Peyer's patch (tissue), 4 donors: ENCODE data around the gene PROM1.

Experiments used
- POLR2A ChIP-seq, 2 donors: fragments of 450-650 bp; IDR thresholded peaks; one replicate each; pipeline ENCODE4 v1.5.1; 2017; ENCODE audit warnings: antibody characterized with exemption in 2 of 2, mild to moderate bottlenecking in 2 of 2, moderate library complexity in 2 of 2
- TF ChIP-seq, protein P1 (sequence below), 6 experiments: fragments of 450-650 bp in 4 of 6; fragments of 200-600 bp in 2 of 6; sonication (generic) in 1 of 6; IDR thresholded peaks; one replicate each; pipeline ENCODE4 v1.5.1; 2017 to 2019; ENCODE audit warnings: antibody characterized with exemption in 6 of 6, mild to moderate bottlenecking in 3 of 6, moderate library complexity in 1 of 6

DNA sequence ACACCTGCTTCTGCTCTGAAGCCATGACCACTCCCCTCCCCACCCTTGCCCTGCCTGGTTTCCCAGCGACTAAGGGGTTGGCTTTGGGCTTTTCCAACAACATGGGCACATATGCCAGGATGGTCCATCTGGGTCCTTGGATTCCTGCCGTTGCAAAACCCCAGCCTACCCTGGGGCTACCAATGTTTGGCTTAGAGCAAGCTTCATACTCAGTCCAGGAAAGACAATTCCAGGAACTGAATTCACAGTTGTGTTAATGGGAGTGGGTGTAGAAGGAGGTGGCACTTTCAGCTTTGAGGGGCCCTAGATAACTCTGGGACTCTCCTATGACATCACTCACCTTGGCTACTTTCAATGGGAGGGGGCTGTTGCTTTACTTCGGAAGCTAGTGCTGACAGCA, 154.3 kb downstream of the PROM1 start:
- TF ChIP-seq, protein P1, sequence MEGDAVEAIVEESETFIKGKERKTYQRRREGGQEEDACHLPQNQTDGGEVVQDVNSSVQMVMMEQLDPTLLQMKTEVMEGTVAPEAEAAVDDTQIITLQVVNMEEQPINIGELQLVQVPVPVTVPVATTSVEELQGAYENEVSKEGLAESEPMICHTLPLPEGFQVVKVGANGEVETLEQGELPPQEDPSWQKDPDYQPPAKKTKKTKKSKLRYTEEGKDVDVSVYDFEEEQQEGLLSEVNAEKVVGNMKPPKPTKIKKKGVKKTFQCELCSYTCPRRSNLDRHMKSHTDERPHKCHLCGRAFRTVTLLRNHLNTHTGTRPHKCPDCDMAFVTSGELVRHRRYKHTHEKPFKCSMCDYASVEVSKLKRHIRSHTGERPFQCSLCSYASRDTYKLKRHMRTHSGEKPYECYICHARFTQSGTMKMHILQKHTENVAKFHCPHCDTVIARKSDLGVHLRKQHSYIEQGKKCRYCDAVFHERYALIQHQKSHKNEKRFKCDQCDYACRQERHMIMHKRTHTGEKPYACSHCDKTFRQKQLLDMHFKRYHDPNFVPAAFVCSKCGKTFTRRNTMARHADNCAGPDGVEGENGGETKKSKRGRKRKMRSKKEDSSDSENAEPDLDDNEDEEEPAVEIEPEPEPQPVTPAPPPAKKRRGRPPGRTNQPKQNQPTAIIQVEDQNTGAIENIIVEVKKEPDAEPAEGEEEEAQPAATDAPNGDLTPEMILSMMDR (IDR thresholded peaks at IDR 0.05): no peak
- TF ChIP-seq POLR2A (IDR thresholded peaks at IDR 0.05): no peak
